Stimulated activated CD4-positive, alpha-beta T cell treated with anti-CD3 and anti-CD28 coated beads, Interleukin-2, amount 100 ng/mL, for 4 hours (primary cell): ENCODE measurements around the gene CSMD2.

ENCODE experiments used
- DNase-seq: peaks from one replicate; pipeline ENCODE4 v3.0.0-alpha.2; 2020; ENCODE audit warnings: low read depth

CSMD2 gene

GRCh38 chr1:33680281-33680840, 484.7 kb downstream of the CSMD2 start:
- no peak for DNase-seq

GRCh38 chr1:33670567-33670966, 494.5 kb downstream of the CSMD2 start:
- no peak for DNase-seq

GRCh38 chr1:33668695-33669094, 496.3 kb downstream of the CSMD2 start:
- no peak for DNase-seq

GRCh38 chr1:33667386-33668282, 497.4 kb downstream of the CSMD2 start:
- DNase-seq = no peak

- no peak for DNase-seq
Observed at GRCh38 chr1:33666616-33667015, 498.4 kb downstream of the CSMD2 start.

- DNase-seq = no peak
Observed at GRCh38 chr1:33661811-33662454, 503.1 kb downstream of the CSMD2 start.

GRCh38 chr1:33660956-33661355, 504.1 kb downstream of the CSMD2 start:
- DNase-seq = no peak

- DNase-seq = no peak
Observed at GRCh38 chr1:33660244-33660643, 504.8 kb downstream of the CSMD2 start.

GRCh38 chr1:33659641-33660040, 505.4 kb downstream of the CSMD2 start:
- DNase-seq = no peak

GRCh38 chr1:33657833-33658232, 507.2 kb downstream of the CSMD2 start:
- no peak for DNase-seq

GRCh38 chr1:33656467-33657005, 508.5 kb downstream of the CSMD2 start:
- no peak for DNase-seq

GRCh38 chr1:33655496-33655895, 509.5 kb downstream of the CSMD2 start:
- DNase-seq = no peak

- DNase-seq = no peak
Observed at GRCh38 chr1:33654267-33654834, 510.7 kb downstream of the CSMD2 start.

GRCh38 chr1:33653226-33653625, 511.8 kb downstream of the CSMD2 start:
- DNase-seq = no peak

GRCh38 chr1:33650708-33651107, 514.3 kb downstream of the CSMD2 start:
- DNase-seq = no peak

GRCh38 chr1:33649759-33650158, 515.3 kb downstream of the CSMD2 start:
- DNase-seq = no peak

- DNase-seq = no peak
Observed at GRCh38 chr1:33643216-33643615, 521.8 kb downstream of the CSMD2 start.

GRCh38 chr1:33641104-33641830, 523.8 kb downstream of the CSMD2 start:
- DNase-seq = no peak

- DNase-seq = no peak
Observed at GRCh38 chr1:33640114-33640660, 524.8 kb downstream of the CSMD2 start.

GRCh38 chr1:33637846-33638440, 527.1 kb downstream of the CSMD2 start:
- no peak for DNase-seq

GRCh38 chr1:33636209-33636608, 528.8 kb downstream of the CSMD2 start:
- DNase-seq = no peak
